Measurements from ENCODE around the gene ZSWIM3.
A peak's percentile ranks its signal among the peaks of the same experiment; 100 is the strongest.

ZSWIM3 gene

GRCh38 chr20:45908084-45908483 lies 50.7 kb downstream of the ZSWIM3 start:
- Histone ChIP-seq H3K4me3 (ENCODE audit: low read depth, low read length) (no peak overlapping the region), H3K27me3 (no peaks in the 10 kb centered on the region), H3K9me3 (no peaks in the 10 kb centered on the region), H3K4me1 (no peaks in the 10 kb centered on the region), H3K36me3 (peaks cover 18% of the 10 kb centered on the region)
- no peak for DNase-seq
- no peak for TF ChIP-seq CTCF (IDR thresholded peaks at IDR 0.05; ENCODE audit: low read depth, low read length)

GRCh38 chr20:45909336-45909808 lies 52.0 kb downstream of the ZSWIM3 start:
- no peak overlapping the region for H3K4me3 ChIP-seq (ENCODE audit: low read depth, low read length)
- H3K36me3 ChIP-seq = peaks cover 12% of the 10 kb centered on the region
- H3K4me1 ChIP-seq = no peaks in the 10 kb centered on the region
- H3K9me3 ChIP-seq = no peaks in the 10 kb centered on the region
- no peaks in the 10 kb centered on the region for H3K27me3 ChIP-seq
- DNase-seq = no peak
- no peak for TF ChIP-seq CTCF (IDR thresholded peaks at IDR 0.05; ENCODE audit: low read depth, low read length)

- Histone ChIP-seq H3K27me3 (no peaks in the 10 kb centered on the region), H3K4me3 (ENCODE audit: low read depth, low read length) (peak overlapping the region; percentile 17), H3K36me3 (peaks cover 10% of the 10 kb centered on the region), H3K9me3 (no peaks in the 10 kb centered on the region), H3K4me1 (no peaks in the 10 kb centered on the region)
- no peak for TF ChIP-seq CTCF (IDR thresholded peaks at IDR 0.05; ENCODE audit: low read depth, low read length)
- DNase-seq = no peak
Observed at GRCh38 chr20:45909817-45910669, 52.6 kb downstream of the ZSWIM3 start.

- H3K4me1 ChIP-seq = no peaks in the 10 kb centered on the region
- peak overlapping the region; percentile 69 for H3K4me3 ChIP-seq (ENCODE audit: low read depth, low read length)
- peaks cover 10% of the 10 kb centered on the region for H3K36me3 ChIP-seq
- H3K9me3 ChIP-seq = no peaks in the 10 kb centered on the region
- peak; percentile 99 for DNase-seq
- TF ChIP-seq CTCF (IDR thresholded peaks at IDR 0.05; ENCODE audit: low read depth, low read length) = no peak
- H3K27me3 ChIP-seq = no peaks in the 10 kb centered on the region
Observed at GRCh38 chr20:45910670-45911485, 53.5 kb downstream of the ZSWIM3 start.

GRCh38 chr20:45911486-45912343 lies 54.3 kb downstream of the ZSWIM3 start, which contains the start of gene PLTP:
TSS of gene PLTP (minus strand) at chr20:45912155. CDS start at chr20:45911452, 703 bp downstream.
- Histone ChIP-seq H3K36me3 (peaks cover 10% of the 10 kb centered on the region), H3K4me1 (no peaks in the 10 kb centered on the region), H3K27me3 (no peaks in the 10 kb centered on the region), H3K4me3 (ENCODE audit: low read depth, low read length) (peak within 1 kb of the TSS; percentile 69), H3K9me3 (no peaks in the 10 kb centered on the region)
- peak; percentile 87 for DNase-seq
- TF ChIP-seq CTCF (IDR thresholded peaks at IDR 0.05; ENCODE audit: low read depth, low read length) = no peak
